IMR-90 (cell line): Measurements from ENCODE around the gene DIP2A. TPM values are rescaled to one million over a fixed set of nuclear protein-coding genes. Genes with fewer than 3 reads are reported as not detected.

Experiments used
- ATAC-seq: fragments of 200-7000 bp; cut with Tn5 transposase; 2 replicates; pipeline ENCODE4 v1.9.1; 2020; ENCODE audit warnings: low read depth, mild to moderate bottlenecking, moderate library complexity
- BruUV-seq: library from RNA; stranded (reverse); fragments of 400-500 nt; replicated peaks from 2 replicates; lab custom pipeline; 2021; lab: Mats Ljungman, UMichigan
- CTCF ChIA-PET: fragments of 300-600 bp; formaldehyde crosslinking; extraction: SDS; loops from one replicate; lab custom pipeline; 2021; ENCODE audit warnings: antibody characterized with exemption; lab: Yijun Ruan, JAX
- POLR2A ChIA-PET: fragments of 300-600 bp; sonication (Branson Sonifier 250); formaldehyde crosslinking; loops from one replicate; lab custom pipeline; 2022; ENCODE audit warnings: antibody characterized with exemption; ENCODE audit not compliant: unreplicated experiment; lab: Charles Lee
- DNase-seq: peaks from one replicate; pipeline ENCODE4 v3.0.0; 2013
- H2AFZ ChIP-seq: replicated peaks from 2 replicates; pipeline ENCODE3; 2013; ENCODE audit warnings: low read length, mild to moderate bottlenecking; ENCODE audit not compliant: poor library complexity
- H2AK5ac ChIP-seq: 2 replicates; pipeline ENCODE4 v1.6.1; 2013; ENCODE audit warnings: low read depth, low read length, inconsistent platforms
- H2AK9ac ChIP-seq: replicated peaks from 2 replicates; pipeline ENCODE3; 2013; ENCODE audit warnings: mild to moderate bottlenecking, low read depth, low read length, moderate library complexity; ENCODE audit not compliant: poor library complexity
- H2BK120ac ChIP-seq: 2 replicates; pipeline ENCODE4 v1.6.1; 2013; ENCODE audit warnings: low read depth, low read length, inconsistent platforms
- H2BK15ac ChIP-seq: 3 replicates; pipeline ENCODE4 v1.6.1; 2013; ENCODE audit warnings: low read depth, low read length, inconsistent platforms
- H2BK20ac ChIP-seq: 2 replicates; pipeline ENCODE4 v1.6.1; 2013; ENCODE audit warnings: low read depth, mild to moderate bottlenecking, inconsistent platforms, low read length, moderate library complexity
- H2BK5ac ChIP-seq: 2 replicates; pipeline ENCODE4 v1.6.1; 2013; ENCODE audit warnings: mild to moderate bottlenecking, low read depth, low read length, inconsistent platforms; ENCODE audit not compliant: poor library complexity, severe bottlenecking
- H3K14ac ChIP-seq: replicated peaks from 2 replicates; pipeline ENCODE4 v1.6.1; 2013; ENCODE audit warnings: low read depth, low read length, inconsistent platforms
- H3K18ac ChIP-seq: 2 replicates; pipeline ENCODE4 v1.6.1; 2013; ENCODE audit warnings: low read depth, low read length, control low read depth
- H3K23ac ChIP-seq: 2 replicates; pipeline ENCODE4 v1.6.1; 2013; ENCODE audit warnings: low read depth, low read length, inconsistent platforms
- H3K27ac ChIP-seq: 2 replicates; pipeline ENCODE4 v1.5.1; 2013; ENCODE audit warnings: mild to moderate bottlenecking, control low read depth, low read length; ENCODE audit not compliant: insufficient read depth
- H3K27me3 ChIP-seq: 2 replicates; pipeline ENCODE4 v1.6.1; 2013; ENCODE audit warnings: low read length; ENCODE audit not compliant: control insufficient read depth, insufficient read depth
- H3K36me3 ChIP-seq: 2 replicates; pipeline ENCODE4 v1.6.1; 2013; ENCODE audit warnings: low read length, mixed read lengths; ENCODE audit not compliant: control insufficient read depth, insufficient read depth
- H3K4ac ChIP-seq: 2 replicates; pipeline ENCODE4 v1.6.1; 2013; ENCODE audit warnings: low read depth, low read length, inconsistent platforms
- H3K4me1 ChIP-seq: 2 replicates; pipeline ENCODE4 v1.6.1; 2013; ENCODE audit warnings: low read length, mixed read lengths; ENCODE audit not compliant: control insufficient read depth, insufficient read depth
- H3K4me2 ChIP-seq: 2 replicates; pipeline ENCODE4 v1.6.1; 2013; ENCODE audit warnings: low read depth, mild to moderate bottlenecking, control low read depth, low read length, moderate library complexity
- H3K4me3 ChIP-seq: 2 replicates; pipeline ENCODE4 v1.5.1; 2013; ENCODE audit warnings: low read depth, mild to moderate bottlenecking, control low read depth, low read length, moderate library complexity; ENCODE audit not compliant: insufficient read depth
- H3K56ac ChIP-seq: 2 replicates; pipeline ENCODE4 v1.6.1; 2013; ENCODE audit warnings: low read length, inconsistent platforms; ENCODE audit not compliant: insufficient read depth; ENCODE audit errors: extremely low read depth
- H3K79me1 ChIP-seq, 2 experiments: 2 replicates each; pipeline ENCODE4 v1.6.1; 2013; ENCODE audit warnings: low read length in 2 of 2, inconsistent platforms in 1 of 2, low read depth in 1 of 2
- H3K9ac ChIP-seq: 2 replicates; pipeline ENCODE4 v1.6.1; 2013; ENCODE audit warnings: low read depth, low read length, control low read depth
- H3K9me1 ChIP-seq: 2 replicates; pipeline ENCODE4 v1.6.1; 2013; ENCODE audit warnings: low read length, inconsistent platforms; ENCODE audit not compliant: insufficient read depth
- H3K9me3 ChIP-seq: 2 replicates; pipeline ENCODE4 v1.6.1; 2013; ENCODE audit warnings: low read length; ENCODE audit not compliant: control insufficient read depth, insufficient read depth
- H4K20me1 ChIP-seq: 2 replicates; pipeline ENCODE4 v1.6.1; 2013; ENCODE audit warnings: low read length, inconsistent platforms; ENCODE audit not compliant: insufficient read depth
- H4K5ac ChIP-seq: 2 replicates; pipeline ENCODE4 v1.6.1; 2013; ENCODE audit warnings: mild to moderate bottlenecking, low read depth, low read length, control low read depth
- H4K8ac ChIP-seq, 2 experiments: 2 replicates each; pipeline ENCODE4 v1.6.1; 2013; ENCODE audit warnings: low read depth in 2 of 2, low read length in 2 of 2, control low read depth in 1 of 2, inconsistent platforms in 1 of 2
- H4K91ac ChIP-seq: 2 replicates; pipeline ENCODE4 v1.6.1; 2013; ENCODE audit warnings: low read depth, low read length, inconsistent platforms; ENCODE audit not compliant: insufficient read depth
- BHLHE40 ChIP-seq: fragments of 150-350 bp; IDR thresholded peaks from 2 replicates; pipeline ENCODE4 v1.6.1; 2016; ENCODE audit warnings: mild to moderate bottlenecking, low read depth, low read length
- CEBPB ChIP-seq: IDR thresholded peaks from 2 replicates; pipeline ENCODE4 v1.6.1; 2012; ENCODE audit warnings: low read depth, low read length, improper control_type of control experiment
- CHD1 ChIP-seq: IDR thresholded peaks from 2 replicates; pipeline ENCODE4 v1.6.1; 2012; ENCODE audit warnings: low read depth, low read length, improper control_type of control experiment
- MAFK ChIP-seq: IDR thresholded peaks from 2 replicates; pipeline ENCODE4 v1.6.1; 2012; ENCODE audit warnings: low read depth, low read length, improper control_type of control experiment
- NFE2L2 ChIP-seq: fragments of 150-350 bp; IDR thresholded peaks from 2 replicates; pipeline ENCODE4 v1.6.1; 2016; ENCODE audit warnings: low read depth, mild to moderate bottlenecking, low read length
- POLR2A ChIP-seq: IDR thresholded peaks from 2 replicates; pipeline ENCODE4 v1.6.1; 2012; ENCODE audit warnings: mild to moderate bottlenecking, low read depth, low read length
- RFX5 ChIP-seq: IDR thresholded peaks from 2 replicates; pipeline ENCODE4 v1.8.0; 2012; ENCODE audit warnings: low read depth, mild to moderate bottlenecking, low read length, moderate library complexity
- SMC3 ChIP-seq: fragments of 150-350 bp; IDR thresholded peaks from 2 replicates; pipeline ENCODE4 v1.6.1; 2016; ENCODE audit warnings: low read depth, mild to moderate bottlenecking, antibody characterized with exemption, low read length, moderate library complexity
- USF2 ChIP-seq: fragments of 150-350 bp; IDR thresholded peaks from 2 replicates; pipeline ENCODE4 v1.6.1; 2017; ENCODE audit warnings: mild to moderate bottlenecking, antibody characterized with exemption, low read length, low read depth
- WGBS, 2 experiments: methylation state at CpG; one replicate each; pipeline versions ENCODE4 v1.1.5 to v1.1.7; 2013; ENCODE audit warnings: missing lambda C conversion rate in 2 of 2; ENCODE audit not compliant: insufficient read length in 1 of 2; ENCODE audit errors: extremely low coverage in 2 of 2; 5-methylcytosine and 5-hydroxymethylcytosine counted together
- dilution Hi-C: fragments of 300-500 bp; cut with HindIII; formaldehyde crosslinking; loops from one replicate; pipeline ENCODE4 v1.14.3; 2018; ENCODE audit warnings: low sequenced_read_pairs; ENCODE audit not compliant: unreplicated experiment
- in situ Hi-C: fragments of 300-500 bp; cut with MboI; formaldehyde crosslinking; loops from 3 replicates; pipeline ENCODE4 v1.14.3; 2019; ENCODE audit warnings: low sequenced_read_pairs, inconsistent platforms, mixed read lengths
- intact Hi-C: fragments of 100-400 bp; cut with micrococcal nuclease; formaldehyde crosslinking; loops from 2 replicates; pipeline ENCODE4 v1.10.0; 2022
- polyA plus RNA-seq, 3 experiments: library from polyadenylated mRNA; depleted of rRNA; stranded (reverse); fragments of >200 nt; gene quantifications; 2 replicates each; pipeline ENCODE4 v1.2.3, GENCODE V29; 2012; ENCODE audit warnings: low replicate concordance in 1 of 3
- total RNA-seq: library from RNA; depleted of rRNA; stranded (reverse); fragments of >200 nt; gene quantifications from 2 replicates; pipeline ENCODE4 v1.2.3, GENCODE V29; 2012
- TF ChIP-seq, protein P1 (sequence below): fragments of 150-350 bp; IDR thresholded peaks from 2 replicates; pipeline ENCODE4 v1.6.1; 2016; ENCODE audit warnings: low read depth, mild to moderate bottlenecking, low read length, moderate library complexity, borderline replicate concordance

The DIP2A gene
- total and polyA plus RNA-seq, 2 of the 4 experiments (the other 2 are of a cell fraction), result 17.9 to 24.3 TPM

DNA sequence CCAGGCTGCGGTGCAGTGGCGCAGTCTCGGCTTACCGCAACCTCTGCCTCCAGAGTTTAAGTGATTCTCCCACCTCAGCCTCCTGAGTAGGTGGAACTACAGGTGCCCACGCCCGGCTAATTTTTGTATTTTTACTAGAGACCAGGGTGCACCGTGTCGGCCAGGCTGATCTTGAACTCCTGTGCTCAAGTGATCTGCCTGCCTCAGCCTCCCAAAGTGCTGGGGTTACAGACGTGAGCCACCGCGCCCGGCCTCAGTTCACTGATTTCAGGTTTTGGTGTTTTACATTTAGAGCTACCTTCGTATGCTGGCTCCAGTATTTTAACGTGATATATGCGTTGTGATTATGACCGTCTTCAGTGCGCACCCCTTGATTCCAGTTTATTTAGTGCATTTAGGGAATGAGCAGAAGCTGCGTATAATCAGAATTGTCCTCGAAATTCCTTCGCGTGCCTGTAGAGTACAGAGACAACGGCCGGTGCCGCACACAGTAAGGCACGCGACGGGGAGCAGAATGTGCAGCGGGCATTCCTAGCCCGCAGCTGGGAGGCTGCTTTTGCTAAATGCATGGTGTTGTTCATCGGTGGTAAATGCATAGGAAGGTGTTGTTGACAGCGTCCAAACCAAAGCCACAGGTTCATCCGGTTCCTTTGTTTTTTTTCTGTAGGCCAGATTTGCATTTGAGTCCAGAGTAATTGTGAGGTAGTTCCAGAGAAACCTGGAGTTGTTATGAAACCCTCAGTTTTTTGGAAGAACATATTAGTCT lies 48.9 kb upstream of the DIP2A start:
- H2BK120ac ChIP-seq, result no peak overlapping the region
- H3K4me2 ChIP-seq, result no peak overlapping the region
- no peak overlapping the region for H4K5ac ChIP-seq
- 95% methylated on average over 30 of the region's 32 CpGs; no CpG with 5 or more reads in 1 of the 2 experiments for WGBS, 2 experiments
- ATAC-seq (no peak), DNase-seq (no peak)
- no peaks in the 10 kb centered on the region for H3K9me3 ChIP-seq
- H3K27me3 ChIP-seq, result no peaks in the 10 kb centered on the region
- no peak overlapping the region for H2AK5ac ChIP-seq
- TF ChIP-seq RFX5 (no peak), BHLHE40 (no peak), MAFK (no peak), POLR2A (no peak), SMC3 (no peak), CHD1 (no peak), CEBPB (no peak), NFE2L2 (no peak), USF2 (no peak)
- TF ChIP-seq, protein P1, sequence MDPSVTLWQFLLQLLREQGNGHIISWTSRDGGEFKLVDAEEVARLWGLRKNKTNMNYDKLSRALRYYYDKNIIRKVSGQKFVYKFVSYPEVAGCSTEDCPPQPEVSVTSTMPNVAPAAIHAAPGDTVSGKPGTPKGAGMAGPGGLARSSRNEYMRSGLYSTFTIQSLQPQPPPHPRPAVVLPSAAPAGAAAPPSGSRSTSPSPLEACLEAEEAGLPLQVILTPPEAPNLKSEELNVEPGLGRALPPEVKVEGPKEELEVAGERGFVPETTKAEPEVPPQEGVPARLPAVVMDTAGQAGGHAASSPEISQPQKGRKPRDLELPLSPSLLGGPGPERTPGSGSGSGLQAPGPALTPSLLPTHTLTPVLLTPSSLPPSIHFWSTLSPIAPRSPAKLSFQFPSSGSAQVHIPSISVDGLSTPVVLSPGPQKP, result no peak
- H3K4me3 ChIP-seq, result no peak overlapping the region
- no peaks in the 10 kb centered on the region for H4K20me1 ChIP-seq
- H4K8ac ChIP-seq, result no peak overlapping the region
- peaks cover 0 to 3% of the 10 kb centered on the region in 2 experiments; a peak in 2 of 4 replicates for H3K79me1 ChIP-seq
- in situ Hi-C loops, result no loop called here
- intact Hi-C loops, result no loop called here
- peaks cover 24% of the 10 kb centered on the region for H3K36me3 ChIP-seq
- H2AFZ ChIP-seq, result no peak overlapping the region
- no peak overlapping the region for H3K23ac ChIP-seq
- H3K56ac ChIP-seq, result no peak overlapping the region
- H3K4ac ChIP-seq, result no peak overlapping the region
- H2BK15ac ChIP-seq, result no peak overlapping the region
- dilution Hi-C loops, result no loop called here
- no peak overlapping the region for H3K9ac ChIP-seq
- H3K4me1 ChIP-seq, result no peaks in the 10 kb centered on the region
- H2BK5ac ChIP-seq, result no peak overlapping the region
- H3K9me1 ChIP-seq, result no peaks in the 10 kb centered on the region
- POLR2A ChIA-PET, result no interaction called here
- H3K14ac ChIP-seq, result no peak overlapping the region
- H4K91ac ChIP-seq, result no peak overlapping the region
- H3K27ac ChIP-seq, result no peak overlapping the region
- no TSS peak for BruUV-seq
- no peak overlapping the region for H3K18ac ChIP-seq
- CTCF ChIA-PET, result no interaction called here
- H2AK9ac ChIP-seq, result no peak overlapping the region
- no peak overlapping the region for H2BK20ac ChIP-seq
